Left ventricle myocardium inferior (tissue), 1 donor: Measurements from ENCODE around the gene THSD4. TPM values are rescaled to one million over a fixed set of nuclear protein-coding genes. Genes with fewer than 3 reads are reported as not detected.

ENCODE experiments used
- DNase-seq: peaks from one replicate; pipeline ENCODE4 v3.0.0-alpha.2; 2020
- H3K27ac ChIP-seq: fragments of 200-600 bp; replicated peaks from 2 replicates; pipeline ENCODE4 v1.8.0; 2021
- H3K27me3 ChIP-seq: fragments of 200-600 bp; 2 replicates; pipeline ENCODE4 v1.8.0; 2021; ENCODE audit warnings: low read depth
- H3K36me3 ChIP-seq: fragments of 200-600 bp; 2 replicates; pipeline ENCODE4 v1.8.0; 2021
- H3K4me1 ChIP-seq: fragments of 200-600 bp; 2 replicates; pipeline ENCODE4 v1.8.0; 2021
- H3K4me3 ChIP-seq: fragments of 200-600 bp; 2 replicates; pipeline ENCODE4 v1.8.0; 2021; ENCODE audit warnings: mild to moderate bottlenecking, moderate library complexity
- H3K9me3 ChIP-seq: fragments of 200-600 bp; replicated peaks from 2 replicates; pipeline ENCODE4 v1.8.0; 2021
- CTCF ChIP-seq: fragments of 200-600 bp; IDR thresholded peaks from 2 replicates; pipeline ENCODE4 v1.8.0; 2021; ENCODE audit warnings: antibody characterized with exemption, mild to moderate bottlenecking, borderline replicate concordance
- intact Hi-C: fragments of 100-400 bp; cut with micrococcal nuclease; formaldehyde crosslinking; loops from one replicate; pipeline ENCODE4 v1.11.0; 2022
- total RNA-seq: library from RNA; stranded (reverse); fragmentation: NEBNext Ultra II Directional; extraction: Animal tissue kit (Norgen Biotek cat#: 25700); gene quantifications from one replicate; pipeline ENCODE4 v1.2.1, GENCODE V29; 2021
- donor health status: DM: no; HTN: yes; CAD: no; lungs with severe emphysema.

The THSD4 gene
- total RNA-seq, 1 donor from 2014 or later: 95.8 TPM

GRCh38 chr15:71811036-71811736, 695.9 kb downstream of the THSD4 start:
- H3K4me3 ChIP-seq: no peak overlapping the region
- TF ChIP-seq CTCF: no peak
- intact Hi-C loops: no loop called here

GRCh38 chr15:71811752-71812735, 696.8 kb downstream of the THSD4 start:
- H3K4me1 ChIP-seq: peaks cover 34% of the 10 kb centered on the region
- DNase-seq: no peak
- intact Hi-C loops: no loop called here
- H3K27me3 ChIP-seq: peaks cover 11% of the 10 kb centered on the region
- no peaks in the 10 kb centered on the region for H3K36me3 ChIP-seq
- no peak for TF ChIP-seq CTCF
- H3K4me3 ChIP-seq: no peak overlapping the region
- H3K27ac ChIP-seq: peak overlapping the region; percentile 61
- no peaks in the 10 kb centered on the region for H3K9me3 ChIP-seq

More at GRCh38 chr15:71811036-71811736, 695.9 kb downstream of the THSD4 start:
- no peak for DNase-seq
- H3K9me3 ChIP-seq: no peaks in the 10 kb centered on the region
- no peak overlapping the region for H3K27ac ChIP-seq
- no peaks in the 10 kb centered on the region for H3K36me3 ChIP-seq
- peaks cover 11% of the 10 kb centered on the region for H3K27me3 ChIP-seq
- peaks cover 40% of the 10 kb centered on the region for H3K4me1 ChIP-seq

- no peak for TF ChIP-seq CTCF
- peak; percentile 48 for DNase-seq
- intact Hi-C loops: no loop called here
- Histone ChIP-seq H3K27ac (peak overlapping the region; percentile 61), H3K4me3 (no peak overlapping the region), H3K36me3 (no peaks in the 10 kb centered on the region), H3K4me1 (peaks cover 23% of the 10 kb centered on the region), H3K27me3 (peaks cover 5% of the 10 kb centered on the region), H3K9me3 (no peaks in the 10 kb centered on the region)
These were observed 697.9 kb downstream of the THSD4 start for GRCh38 chr15:71812966-71813722.

- Histone ChIP-seq H3K9me3 (no peaks in the 10 kb centered on the region), H3K4me3 (no peak overlapping the region), H3K4me1 (peaks cover 15% of the 10 kb centered on the region), H3K27me3 (no peaks in the 10 kb centered on the region), H3K36me3 (no peaks in the 10 kb centered on the region), H3K27ac (no peak overlapping the region)
- intact Hi-C loops: no loop called here
- no peak for DNase-seq
- TF ChIP-seq CTCF: no peak
These were observed 698.6 kb downstream of the THSD4 start for GRCh38 chr15:71813723-71814470.
